ENCODE data around the gene NPLOC4.
"Not testable (repeated sequence)": the region's sequence is repeated elsewhere in the genome, so short reads cannot be mapped to it uniquely, and the experiment has no call there.

Gene NPLOC4

GRCh38 chr17:81640011-81640410 lies 3.1 kb upstream of the NPLOC4 start:
- Histone ChIP-seq H3K9me3 (ENCODE audit: low read length) (no peaks in the 10 kb centered on the region), H3K4me3 (ENCODE audit: low read length) (no peak overlapping the region), H2AFZ (ENCODE audit: low read depth, low read length) (no peak overlapping the region), H3K36me3 (ENCODE audit: insufficient read depth, low read length) (no peaks in the 10 kb centered on the region), H3K27me3 (ENCODE audit: insufficient read depth, low read length) (no peaks in the 10 kb centered on the region), H3K4me1 (ENCODE audit: insufficient read depth, low read length) (peaks cover 10% of the 10 kb centered on the region)

GRCh38 chr17:81638683-81639082 lies 1.8 kb upstream of the NPLOC4 start:
- Histone ChIP-seq H3K4me3 (ENCODE audit: low read length) (no peak overlapping the region), H3K9me3 (ENCODE audit: low read length) (no peaks in the 10 kb centered on the region), H3K27me3 (ENCODE audit: insufficient read depth, low read length) (no peaks in the 10 kb centered on the region)

GRCh38 chr17:81635973-81636504 lies 873 bp downstream of the NPLOC4 start:
- no peaks in the 10 kb centered on the region for H3K9me3 ChIP-seq (ENCODE audit: low read length)
- peak overlapping the region; percentile 65 for H3K4me3 ChIP-seq (ENCODE audit: low read length)
- peaks cover 10% of the 10 kb centered on the region for H3K4me1 ChIP-seq (ENCODE audit: insufficient read depth, low read length)
- no peaks in the 10 kb centered on the region for H3K27me3 ChIP-seq (ENCODE audit: insufficient read depth, low read length)
- H2AFZ ChIP-seq (ENCODE audit: low read depth, low read length) = no peak overlapping the region
- peaks cover 5% of the 10 kb centered on the region for H3K36me3 ChIP-seq (ENCODE audit: insufficient read depth, low read length)

More at GRCh38 chr17:81638683-81639082, 1.8 kb upstream of the NPLOC4 start:
- Histone ChIP-seq H3K4me1 (ENCODE audit: insufficient read depth, low read length) (peaks cover 10% of the 10 kb centered on the region), H3K36me3 (ENCODE audit: insufficient read depth, low read length) (no peaks in the 10 kb centered on the region), H2AFZ (ENCODE audit: low read depth, low read length) (no peak overlapping the region)

GRCh38 chr17:81635431-81635830 lies 1.5 kb downstream of the NPLOC4 start:
- H3K27me3 ChIP-seq (ENCODE audit: insufficient read depth, low read length) = no peaks in the 10 kb centered on the region
- H3K9me3 ChIP-seq (ENCODE audit: low read length) = no peaks in the 10 kb centered on the region
- peaks cover 5% of the 10 kb centered on the region for H3K36me3 ChIP-seq (ENCODE audit: insufficient read depth, low read length)
- peaks cover 10% of the 10 kb centered on the region for H3K4me1 ChIP-seq (ENCODE audit: insufficient read depth, low read length)
- H3K4me3 ChIP-seq (ENCODE audit: low read length) = peak overlapping the region; percentile 65
- no peak overlapping the region for H2AFZ ChIP-seq (ENCODE audit: low read depth, low read length)

- H3K4me3 ChIP-seq (ENCODE audit: low read length) = no peak overlapping the region
- no peaks in the 10 kb centered on the region for H3K27me3 ChIP-seq (ENCODE audit: insufficient read depth, low read length)
- H3K4me1 ChIP-seq (ENCODE audit: insufficient read depth, low read length) = peaks cover 10% of the 10 kb centered on the region
- H2AFZ ChIP-seq (ENCODE audit: low read depth, low read length) = no peak overlapping the region
- H3K9me3 ChIP-seq (ENCODE audit: low read length) = peaks cover under 1% of the 10 kb centered on the region
- H3K36me3 ChIP-seq (ENCODE audit: insufficient read depth, low read length) = peaks cover 28% of the 10 kb centered on the region
These were observed 5.4 kb downstream of the NPLOC4 start for GRCh38 chr17:81631482-81631881.

- Histone ChIP-seq H3K9me3 (ENCODE audit: low read length) (peaks cover 3% of the 10 kb centered on the region), H2AFZ (ENCODE audit: low read depth, low read length) (no peak overlapping the region), H3K27me3 (ENCODE audit: insufficient read depth, low read length) (no peaks in the 10 kb centered on the region), H3K4me3 (ENCODE audit: low read length) (no peak overlapping the region), H3K4me1 (ENCODE audit: insufficient read depth, low read length) (peaks cover 1% of the 10 kb centered on the region), H3K36me3 (ENCODE audit: insufficient read depth, low read length) (peaks cover 37% of the 10 kb centered on the region)
These were observed 6.6 kb downstream of the NPLOC4 start for GRCh38 chr17:81630274-81630673.

- H3K27me3 ChIP-seq (ENCODE audit: insufficient read depth, low read length) = no peaks in the 10 kb centered on the region
- no peak overlapping the region for H2AFZ ChIP-seq (ENCODE audit: low read depth, low read length)
- H3K4me1 ChIP-seq (ENCODE audit: insufficient read depth, low read length) = no peaks in the 10 kb centered on the region
- peaks cover 70% of the 10 kb centered on the region for H3K36me3 ChIP-seq (ENCODE audit: insufficient read depth, low read length)
- H3K4me3 ChIP-seq (ENCODE audit: low read length) = no peak overlapping the region
- H3K9me3 ChIP-seq (ENCODE audit: low read length) = peaks cover 7% of the 10 kb centered on the region
These were observed 15.3 kb downstream of the NPLOC4 start for GRCh38 chr17:81621494-81622130.

GRCh38 chr17:81618307-81618706 lies 18.6 kb downstream of the NPLOC4 start:
- not testable (repeated sequence) for H3K4me1 ChIP-seq (ENCODE audit: insufficient read depth, low read length); H3K4me3 ChIP-seq (ENCODE audit: low read length); H3K9me3 ChIP-seq (ENCODE audit: low read length); H2AFZ ChIP-seq (ENCODE audit: low read depth, low read length); H3K27me3 ChIP-seq (ENCODE audit: insufficient read depth, low read length)
- H3K36me3 ChIP-seq (ENCODE audit: insufficient read depth, low read length) = peaks cover 59% of the 10 kb centered on the region

GRCh38 chr17:81616877-81617276 lies 20.0 kb downstream of the NPLOC4 start:
- Histone ChIP-seq H3K27me3 (ENCODE audit: insufficient read depth, low read length) (no peaks in the 10 kb centered on the region), H3K4me3 (ENCODE audit: low read length) (no peak overlapping the region), H3K9me3 (ENCODE audit: low read length) (peaks cover 2% of the 10 kb centered on the region), H2AFZ (ENCODE audit: low read depth, low read length) (no peak overlapping the region), H3K36me3 (ENCODE audit: insufficient read depth, low read length) (peaks cover 57% of the 10 kb centered on the region), H3K4me1 (ENCODE audit: insufficient read depth, low read length) (peaks cover 2% of the 10 kb centered on the region)

GRCh38 chr17:81615401-81615930 lies 21.4 kb downstream of the NPLOC4 start:
- Histone ChIP-seq H3K4me1 (ENCODE audit: insufficient read depth, low read length) (peaks cover 2% of the 10 kb centered on the region), H3K27me3 (ENCODE audit: insufficient read depth, low read length) (no peaks in the 10 kb centered on the region), H2AFZ (ENCODE audit: low read depth, low read length) (no peak overlapping the region), H3K4me3 (ENCODE audit: low read length) (no peak overlapping the region), H3K36me3 (ENCODE audit: insufficient read depth, low read length) (peaks cover 43% of the 10 kb centered on the region), H3K9me3 (ENCODE audit: low read length) (peaks cover 2% of the 10 kb centered on the region)

GRCh38 chr17:81612172-81612970 lies 24.5 kb downstream of the NPLOC4 start:
- Histone ChIP-seq H2AFZ (ENCODE audit: low read depth, low read length) (no peak overlapping the region), H3K9me3 (ENCODE audit: low read length) (peaks cover 2% of the 10 kb centered on the region), H3K4me3 (ENCODE audit: low read length) (no peak overlapping the region), H3K27me3 (ENCODE audit: insufficient read depth, low read length) (no peaks in the 10 kb centered on the region), H3K4me1 (ENCODE audit: insufficient read depth, low read length) (peaks cover 2% of the 10 kb centered on the region), H3K36me3 (ENCODE audit: insufficient read depth, low read length) (peaks cover 52% of the 10 kb centered on the region)

- Histone ChIP-seq H3K4me1 (ENCODE audit: insufficient read depth, low read length) (peaks cover 2% of the 10 kb centered on the region), H3K4me3 (ENCODE audit: low read length) (no peak overlapping the region), H3K36me3 (ENCODE audit: insufficient read depth, low read length) (peaks cover 53% of the 10 kb centered on the region), H3K27me3 (ENCODE audit: insufficient read depth, low read length) (no peaks in the 10 kb centered on the region), H2AFZ (ENCODE audit: low read depth, low read length) (no peak overlapping the region), H3K9me3 (ENCODE audit: low read length) (no peaks in the 10 kb centered on the region)
These were observed 27.2 kb downstream of the NPLOC4 start for GRCh38 chr17:81609541-81610311.

GRCh38 chr17:81608605-81609004 lies 28.3 kb downstream of the NPLOC4 start:
- no peaks in the 10 kb centered on the region for H3K27me3 ChIP-seq (ENCODE audit: insufficient read depth, low read length)

More at GRCh38 chr17:81608605-81609004, 28.3 kb downstream of the NPLOC4 start:
- H3K9me3 ChIP-seq (ENCODE audit: low read length) = no peaks in the 10 kb centered on the region
- peaks cover 58% of the 10 kb centered on the region for H3K36me3 ChIP-seq (ENCODE audit: insufficient read depth, low read length)
- no peak overlapping the region for H3K4me3 ChIP-seq (ENCODE audit: low read length)
- H3K4me1 ChIP-seq (ENCODE audit: insufficient read depth, low read length) = no peaks in the 10 kb centered on the region
- no peak overlapping the region for H2AFZ ChIP-seq (ENCODE audit: low read depth, low read length)

Measured in neuron (in vitro differentiated cells).